H1 (cell line): ENCODE data around the gene TMPRSS13.

ENCODE experiments used
- CBX5 ChIP-seq: fragments of 300-800, 300-1000 bp; sonication (generic); IDR thresholded peaks from 2 replicates; pipeline ENCODE4 v1.7.1; 2016; ENCODE audit warnings: antibody characterized with exemption, low read length, low read depth
- TAF1 ChIP-seq: IDR thresholded peaks from 2 replicates; pipeline ENCODE4 v1.6.1; 2011; ENCODE audit warnings: mild to moderate bottlenecking, low read depth, low read length
- TEAD4 ChIP-seq: IDR thresholded peaks from 2 replicates; pipeline ENCODE4 v1.6.1; 2012; ENCODE audit warnings: low read depth, low read length, inconsistent platforms, mixed read lengths

DNA sequence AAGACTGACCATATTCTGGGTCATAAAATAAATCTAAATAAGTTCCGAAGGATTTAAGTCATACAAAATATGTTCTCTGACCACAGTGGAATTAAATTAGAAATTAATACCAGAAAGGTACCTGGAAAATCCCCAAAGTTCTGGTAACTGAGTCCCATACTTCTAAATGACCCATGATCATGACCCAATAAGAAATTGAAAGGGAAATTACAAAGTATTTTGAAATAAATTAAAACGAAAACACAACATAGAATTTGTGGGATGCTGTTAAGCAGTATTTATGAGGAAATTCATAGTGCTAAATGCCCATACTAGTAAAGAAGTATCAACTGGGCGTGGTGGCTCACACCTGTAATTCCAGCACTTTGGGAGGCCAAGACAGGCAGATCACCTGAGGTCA, 33.6 kb upstream of the TMPRSS13 start:
- TF ChIP-seq TEAD4, result no peak
- TF ChIP-seq CBX5, result no peak
- no peak for TF ChIP-seq TAF1
